GM18873 (cell line): Measurements from ENCODE around the gene CNTNAP2.

ENCODE experiments used
- ATAC-seq: cut with Tn5 transposase; IDR thresholded peaks from one replicate; pipeline ENCODE4 v1.9.1; 2021; ENCODE audit warnings: mild to moderate bottlenecking, moderate library complexity, moderate number of reproducible peaks; ENCODE audit not compliant: unreplicated experiment, low FRiP score

The CNTNAP2 gene

DNA sequence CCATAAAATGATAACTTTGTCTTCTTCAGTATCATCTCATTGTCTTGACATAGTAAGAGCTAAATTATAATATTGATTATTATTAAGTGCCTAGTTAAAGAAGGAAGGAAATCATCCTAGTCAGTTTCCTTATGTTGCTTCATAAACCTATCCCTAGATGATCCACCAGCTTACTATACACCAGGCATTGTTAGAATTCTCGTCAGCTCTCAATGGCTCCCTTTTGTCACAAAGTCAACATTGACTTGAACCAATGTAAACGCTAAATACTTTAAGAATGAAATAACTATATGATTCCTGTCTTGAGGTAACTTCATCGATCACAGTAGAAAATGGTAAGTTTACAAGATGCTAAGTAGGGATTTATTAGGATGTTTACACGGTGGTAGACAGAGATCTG is 1162.9 kb downstream of the CNTNAP2 start:
- ATAC-seq = no peak

GRCh38 chr7:147279964-147280374 is 1163.4 kb downstream of the CNTNAP2 start:
- no peak for ATAC-seq

DNA sequence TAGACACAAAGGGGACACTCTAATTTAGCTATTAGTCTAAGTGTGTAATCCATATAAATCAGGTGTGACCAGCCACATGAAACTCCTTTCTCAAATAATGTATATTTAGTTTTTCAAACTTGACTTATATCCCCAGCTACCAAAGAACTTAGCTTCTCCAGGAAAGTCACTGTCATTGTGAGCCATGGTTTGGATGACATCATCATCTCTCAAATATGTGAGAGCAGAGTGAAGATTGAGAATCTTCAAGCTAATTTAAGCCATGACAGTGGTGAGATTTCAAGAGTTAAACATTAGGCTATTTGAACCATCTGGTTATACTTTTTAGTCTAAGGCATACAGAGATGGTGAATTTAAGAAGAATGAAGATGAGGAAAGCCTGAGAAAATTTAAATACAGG is 1165.6 kb downstream of the CNTNAP2 start:
- ATAC-seq = no peak

- no peak for ATAC-seq
Observed at GRCh38 chr7:147296201-147296600, 1179.6 kb downstream of the CNTNAP2 start.

- ATAC-seq = no peak
Observed at GRCh38 chr7:147296986-147297385, 1180.4 kb downstream of the CNTNAP2 start.

DNA sequence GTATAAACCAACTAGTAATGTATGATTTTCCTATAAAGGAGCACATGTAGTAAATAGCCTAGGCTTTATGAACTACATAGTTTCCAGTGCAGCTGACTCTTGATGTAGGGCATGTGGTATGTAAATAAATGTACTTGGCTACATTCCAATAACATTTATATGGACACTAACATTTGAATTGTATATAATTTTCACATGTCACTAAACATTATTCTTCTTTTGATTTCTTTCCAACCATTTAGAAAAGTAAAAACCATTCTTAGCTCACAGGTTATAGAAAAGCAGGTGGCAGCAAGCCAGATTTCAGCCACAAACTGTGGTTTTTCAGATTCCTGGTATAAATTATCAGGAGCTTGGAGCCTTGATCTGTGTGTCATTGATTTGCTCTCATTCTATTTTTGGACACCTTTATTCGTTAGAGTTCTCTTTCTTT is 1182.0 kb downstream of the CNTNAP2 start:
- no peak for ATAC-seq

DNA sequence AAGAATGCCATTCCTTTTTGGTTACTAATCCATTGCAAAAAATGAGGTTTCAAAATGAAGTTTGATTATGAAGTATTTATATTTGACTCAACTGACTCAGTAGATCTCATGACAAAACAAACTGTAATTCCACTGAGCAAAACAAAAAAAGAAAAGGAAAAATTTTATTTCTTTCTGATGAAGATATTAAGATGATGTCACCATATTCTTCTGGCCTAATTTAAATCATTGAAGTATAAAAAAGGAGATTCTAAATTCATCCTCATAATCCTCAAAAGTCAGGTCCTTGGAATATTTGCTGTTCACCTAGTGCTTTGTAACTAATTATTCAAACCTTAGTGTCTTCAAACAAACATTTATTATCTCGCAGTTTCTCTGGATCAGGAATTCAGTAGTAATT is 1183.7 kb downstream of the CNTNAP2 start:
- no peak for ATAC-seq

- ATAC-seq = no peak
Observed at GRCh38 chr7:147304376-147304775, 1187.8 kb downstream of the CNTNAP2 start.

DNA sequence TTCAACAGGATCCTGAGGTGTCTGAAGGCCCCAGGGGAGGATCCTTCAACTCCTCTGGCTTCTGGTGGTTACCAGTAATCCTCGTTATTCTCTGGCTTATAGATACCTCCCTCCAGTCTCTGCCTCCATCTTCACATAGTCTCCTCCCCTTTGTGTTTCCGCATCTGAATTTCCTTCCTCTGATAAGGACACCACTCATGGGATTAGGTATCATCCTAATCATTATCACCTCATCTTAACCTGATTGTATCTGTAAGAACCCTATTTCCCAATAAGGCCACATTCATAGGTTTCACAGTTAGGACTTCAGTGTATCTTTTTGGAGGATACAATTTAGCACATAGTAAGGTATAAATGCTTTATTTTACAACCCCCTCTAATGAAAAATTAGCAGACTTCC is 1189.2 kb downstream of the CNTNAP2 start:
- ATAC-seq = no peak

DNA sequence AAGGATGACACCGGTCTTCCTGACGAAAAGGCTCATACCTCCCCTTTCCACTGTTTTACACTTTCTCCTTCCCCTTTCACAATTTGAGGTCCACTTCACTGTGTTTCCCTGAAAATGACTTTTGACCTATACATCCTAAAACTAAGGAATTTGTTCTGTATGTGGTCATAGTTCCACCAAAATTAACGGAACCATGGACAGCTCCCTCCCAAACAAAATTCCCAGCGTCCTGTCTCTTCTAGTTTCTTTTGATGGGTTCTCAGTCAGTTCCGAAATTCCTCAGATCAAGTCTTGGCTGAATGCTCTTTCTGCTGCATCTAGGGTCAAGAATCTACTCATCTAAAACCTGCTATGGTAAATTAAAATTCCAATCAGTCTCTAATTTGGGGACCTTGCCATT is 1191.9 kb downstream of the CNTNAP2 start:
- no peak for ATAC-seq

- no peak for ATAC-seq
Observed at GRCh38 chr7:147311336-147311735, 1194.7 kb downstream of the CNTNAP2 start.

DNA sequence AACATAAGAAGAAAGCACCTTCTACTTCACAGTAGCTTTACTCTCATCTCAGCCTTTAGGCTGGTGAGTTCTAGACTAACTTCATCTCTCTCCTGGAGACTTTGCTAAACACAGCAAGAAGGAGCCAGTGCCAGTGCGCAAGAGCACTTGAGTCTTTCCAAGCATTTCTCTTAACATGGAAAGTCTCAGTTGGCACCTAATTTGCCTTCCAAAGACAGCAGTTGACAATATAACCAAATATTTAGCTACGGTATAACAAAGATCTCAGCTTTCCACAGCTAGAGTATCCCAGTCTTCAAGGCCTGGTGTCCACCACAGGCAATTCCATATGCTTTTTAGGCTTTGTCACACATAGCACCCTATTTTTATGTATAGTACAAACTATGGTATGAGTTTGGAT is 1204.9 kb downstream of the CNTNAP2 start:
- ATAC-seq = no peak

GRCh38 chr7:147332988-147333387 is 1216.4 kb downstream of the CNTNAP2 start:
- ATAC-seq = no peak

DNA sequence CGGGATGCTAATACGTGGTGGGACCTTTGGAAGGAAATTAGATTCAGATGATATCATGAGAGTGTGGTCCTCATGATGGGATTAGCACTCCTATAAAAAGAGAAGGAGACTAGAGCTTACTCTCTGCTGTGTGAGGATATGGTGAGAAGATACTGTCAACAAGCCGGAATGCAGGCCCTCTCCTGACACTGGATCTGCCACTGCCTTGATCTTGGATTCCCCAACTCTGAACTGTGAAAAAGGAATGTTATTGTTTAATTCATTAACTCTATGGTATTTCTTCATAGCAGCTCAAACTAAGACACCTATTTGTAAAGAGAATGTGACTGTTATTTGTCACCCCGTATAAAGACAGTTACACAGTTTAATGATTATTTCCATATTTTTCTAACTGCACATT is 1246.5 kb downstream of the CNTNAP2 start:
- no peak for ATAC-seq

DNA sequence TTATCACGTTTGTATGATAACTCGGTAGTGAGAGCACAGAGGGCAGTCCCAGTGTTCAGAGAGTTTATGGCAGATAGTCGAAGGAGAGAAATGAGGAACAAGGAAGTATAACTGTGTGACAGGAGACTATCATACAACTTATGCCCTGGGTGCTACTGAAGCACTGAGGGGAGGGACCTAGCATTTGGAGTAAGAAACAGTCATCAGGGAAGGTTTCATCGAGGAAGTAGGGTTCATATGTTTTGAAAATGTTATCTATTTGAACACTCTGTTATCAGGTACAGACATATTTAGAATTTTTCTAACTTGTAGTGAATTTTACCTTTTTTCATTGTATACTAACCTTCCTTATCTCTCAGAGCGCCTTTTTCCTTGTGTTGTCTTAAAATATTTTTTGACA is 1259.6 kb downstream of the CNTNAP2 start:
- no peak for ATAC-seq

- no peak for ATAC-seq
Observed at GRCh38 chr7:147380926-147381325, 1264.3 kb downstream of the CNTNAP2 start.

- ATAC-seq = no peak
Observed at GRCh38 chr7:147394329-147394728, 1277.7 kb downstream of the CNTNAP2 start.

GRCh38 chr7:147400221-147400689 is 1283.7 kb downstream of the CNTNAP2 start:
- no peak for ATAC-seq

DNA sequence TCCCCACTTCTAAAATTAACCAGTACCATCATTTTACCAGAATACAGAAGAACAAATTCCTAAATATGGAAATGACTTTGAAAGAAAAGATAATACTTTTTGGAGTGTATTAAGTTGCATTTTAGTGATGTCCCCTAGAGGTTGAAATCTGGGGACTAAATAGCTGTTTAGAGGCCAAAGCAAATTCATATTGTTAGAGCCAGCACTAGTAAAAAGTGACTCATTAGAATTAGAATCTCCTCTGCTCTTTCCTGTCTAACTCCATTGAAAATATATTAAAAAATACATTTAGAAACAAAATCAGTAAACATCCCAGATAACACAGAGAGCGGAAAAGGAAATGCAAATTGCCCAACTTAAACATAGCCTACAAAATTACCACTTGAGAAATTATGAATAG is 1284.3 kb downstream of the CNTNAP2 start:
- ATAC-seq = no peak

GRCh38 chr7:147405621-147406020 is 1289.0 kb downstream of the CNTNAP2 start:
- no peak for ATAC-seq

DNA sequence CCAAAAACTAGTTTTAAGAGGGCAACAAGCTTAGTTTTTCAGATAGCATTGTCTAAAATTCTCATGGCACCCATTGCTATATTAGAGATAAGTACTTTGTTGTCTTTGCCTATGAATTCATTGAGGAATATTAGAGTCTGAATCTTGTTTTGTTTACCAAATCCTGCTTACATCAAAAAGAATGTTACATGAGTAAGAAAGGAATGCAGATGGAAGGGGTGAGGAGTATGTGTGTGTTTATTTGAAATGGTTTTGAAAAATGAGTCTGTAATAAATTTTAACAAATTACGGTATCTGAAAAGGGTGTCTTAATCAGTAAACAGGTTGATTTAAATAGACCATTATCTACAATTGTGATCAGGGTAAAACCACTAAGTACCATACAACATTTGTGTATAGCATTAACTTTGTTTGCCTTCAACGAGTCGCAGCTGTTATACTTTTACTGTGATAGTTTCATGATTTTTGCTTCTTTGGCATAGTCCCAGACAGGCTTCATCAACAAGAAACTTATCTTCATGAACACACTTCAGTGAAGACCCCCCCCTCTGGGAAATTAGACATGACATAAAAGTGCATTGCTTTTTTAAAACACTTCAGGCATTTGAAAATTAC is 1290.0 kb downstream of the CNTNAP2 start:
- no peak for ATAC-seq

GRCh38 chr7:147411096-147411495 is 1294.5 kb downstream of the CNTNAP2 start:
- ATAC-seq = no peak

DNA sequence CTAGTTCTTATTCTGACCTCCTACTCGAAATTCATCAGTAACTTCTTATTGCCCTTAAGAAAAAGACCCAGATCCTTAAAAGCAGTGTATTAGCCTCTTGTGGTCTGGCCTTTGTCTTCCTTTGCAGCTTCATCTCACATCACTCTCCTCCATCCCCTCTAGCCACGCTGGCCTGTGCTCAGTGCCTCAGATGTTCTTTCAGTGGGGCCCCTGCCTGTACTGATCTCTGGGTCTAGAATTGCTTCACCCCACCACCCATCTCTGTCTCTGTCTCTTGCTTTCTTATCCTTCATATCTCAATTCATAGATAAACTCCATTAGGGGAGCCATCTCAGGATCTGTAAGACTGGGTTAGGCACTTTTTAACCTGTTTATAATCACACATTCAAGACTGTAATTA is 1295.5 kb downstream of the CNTNAP2 start:
- ATAC-seq = no peak
